Skeletal muscle tissue (tissue), 4 donors: Measurements from ENCODE around the gene ARFGAP3. TPM values are rescaled to one million over a fixed set of nuclear protein-coding genes. Genes with fewer than 3 reads are reported as not detected.

Experiments used
- H3K27ac ChIP-seq: one replicate; pipeline ENCODE4 v1.7.0; 2013; ENCODE audit warnings: mild to moderate bottlenecking, low read depth, low read length, inconsistent platforms
- H3K27me3 ChIP-seq, 3 donors: one replicate each; pipeline ENCODE4 v1.7.0; 2013; ENCODE audit warnings: low read length in 3 of 3; ENCODE audit not compliant: control insufficient read depth in 3 of 3, insufficient read depth in 3 of 3
- H3K36me3 ChIP-seq, 3 donors: one replicate each; pipeline ENCODE4 v1.7.0; 2013; ENCODE audit warnings: low read length in 3 of 3; ENCODE audit not compliant: control insufficient read depth in 3 of 3, insufficient read depth in 3 of 3
- H3K4me1 ChIP-seq, 3 donors: one replicate each; pipeline ENCODE4 v1.7.0; 2013; ENCODE audit warnings: low read length in 3 of 3, mild to moderate bottlenecking in 3 of 3; ENCODE audit not compliant: control insufficient read depth in 3 of 3, insufficient read depth in 3 of 3
- H3K4me3 ChIP-seq, 3 donors: one replicate each; pipeline ENCODE4 v1.7.0; 2013; ENCODE audit warnings: low read length in 3 of 3
- H3K9ac ChIP-seq, 3 donors: one replicate each; pipeline ENCODE4 v1.7.0; 2013; ENCODE audit warnings: low read length in 3 of 3, mild to moderate bottlenecking in 3 of 3, moderate library complexity in 2 of 3, low read depth in 1 of 3
- H3K9me3 ChIP-seq, 3 donors: one replicate each; pipeline ENCODE4 v1.7.0; 2013; ENCODE audit warnings: low read length in 3 of 3; ENCODE audit not compliant: control insufficient read depth in 3 of 3
- total RNA-seq: library from RNA; depleted of rRNA; stranded (reverse); fragments of >200 nt; gene quantifications from one replicate; pipeline ENCODE4 v1.2.3, GENCODE V29; 2014
- donor health status: Osteomylitis.

Gene ARFGAP3
- total RNA-seq, 1 donor from 2014 or later: 32.9 TPM

GRCh38 chr22:42848941-42849550, 8.0 kb downstream of the ARFGAP3 start:
- no peaks in the 10 kb centered on the region for H3K27me3 ChIP-seq
- H3K36me3 ChIP-seq: peaks cover 4 to 14% (median 9%) of the 10 kb centered on the region in 3 donors
- H3K4me3 ChIP-seq: no peak overlapping the region
- no peak overlapping the region for H3K9ac ChIP-seq
- peaks cover 2 to 16% (median 12%) of the 10 kb centered on the region in 3 donors for H3K4me1 ChIP-seq
- no peaks in the 10 kb centered on the region for H3K9me3 ChIP-seq
- H3K27ac ChIP-seq: no peak overlapping the region

GRCh38 chr22:42847110-42847509, 10.0 kb downstream of the ARFGAP3 start:
- no peak overlapping the region for H3K9ac ChIP-seq
- no peaks in the 10 kb centered on the region for H3K9me3 ChIP-seq
- peaks cover 2 to 22% (median 9%) of the 10 kb centered on the region in 3 donors for H3K36me3 ChIP-seq
- peaks cover 0 to 12% (median 9%) of the 10 kb centered on the region in 3 donors for H3K4me1 ChIP-seq
- H3K27me3 ChIP-seq: no peaks in the 10 kb centered on the region
- no peak overlapping the region for H3K4me3 ChIP-seq
- H3K27ac ChIP-seq: no peak overlapping the region

- Histone ChIP-seq H3K27ac (no peak overlapping the region), H3K4me1 (peaks cover 0 to 6% (median 6%) of the 10 kb centered on the region in 3 donors), H3K36me3 (peaks cover 6 to 35% (median 18%) of the 10 kb centered on the region in 3 donors), H3K4me3 (no peak overlapping the region), H3K9me3 (no peaks in the 10 kb centered on the region), H3K27me3 (no peaks in the 10 kb centered on the region), H3K9ac (no peak overlapping the region)
These were observed 12.3 kb downstream of the ARFGAP3 start for GRCh38 chr22:42844756-42845155.

- Histone ChIP-seq H3K27me3 (no peaks in the 10 kb centered on the region), H3K9me3 (no peaks in the 10 kb centered on the region), H3K4me1 (no peaks in the 10 kb centered on the region), H3K27ac (no peak overlapping the region), H3K36me3 (peaks cover 6 to 35% (median 18%) of the 10 kb centered on the region in 3 donors), H3K9ac (no peak overlapping the region), H3K4me3 (no peak overlapping the region)
These were observed 14.3 kb downstream of the ARFGAP3 start for GRCh38 chr22:42842658-42843370.

GRCh38 chr22:42841444-42841843, 15.6 kb downstream of the ARFGAP3 start:
- Histone ChIP-seq H3K27me3 (no peaks in the 10 kb centered on the region), H3K36me3 (peaks cover 9 to 36% (median 19%) of the 10 kb centered on the region in 3 donors), H3K4me3 (no peak overlapping the region), H3K9me3 (no peaks in the 10 kb centered on the region), H3K4me1 (no peaks in the 10 kb centered on the region), H3K27ac (no peak overlapping the region), H3K9ac (no peak overlapping the region)

GRCh38 chr22:42837556-42837955, 19.5 kb downstream of the ARFGAP3 start:
- Histone ChIP-seq H3K27me3 (no peaks in the 10 kb centered on the region), H3K4me3 (no peak overlapping the region), H3K36me3 (peaks cover 23 to 49% (median 24%) of the 10 kb centered on the region in 3 donors), H3K9ac (no peak overlapping the region), H3K9me3 (no peaks in the 10 kb centered on the region), H3K4me1 (no peaks in the 10 kb centered on the region), H3K27ac (no peak overlapping the region)

- H3K27ac ChIP-seq: no peak overlapping the region
- no peak overlapping the region for H3K9ac ChIP-seq
- H3K27me3 ChIP-seq: no peaks in the 10 kb centered on the region
- no peak overlapping the region for H3K4me3 ChIP-seq
- no peaks in the 10 kb centered on the region for H3K4me1 ChIP-seq
- H3K36me3 ChIP-seq: peaks cover 30 to 51% (median 31%) of the 10 kb centered on the region in 3 donors
- H3K9me3 ChIP-seq: no peaks in the 10 kb centered on the region
These were observed 21.0 kb downstream of the ARFGAP3 start for GRCh38 chr22:42836026-42836425.

- H3K9me3 ChIP-seq: no peaks in the 10 kb centered on the region
- no peaks in the 10 kb centered on the region for H3K27me3 ChIP-seq
- no peak overlapping the region for H3K4me3 ChIP-seq
- H3K36me3 ChIP-seq: peaks cover 29 to 48% (median 41%) of the 10 kb centered on the region in 3 donors
- H3K9ac ChIP-seq: no peak overlapping the region
- no peak overlapping the region for H3K27ac ChIP-seq
- H3K4me1 ChIP-seq: no peaks in the 10 kb centered on the region
These were observed 22.7 kb downstream of the ARFGAP3 start for GRCh38 chr22:42834177-42834949.

- H3K9ac ChIP-seq: no peak overlapping the region
- H3K4me1 ChIP-seq: no peaks in the 10 kb centered on the region
- H3K9me3 ChIP-seq: no peaks in the 10 kb centered on the region
- H3K27ac ChIP-seq: no peak overlapping the region
- H3K36me3 ChIP-seq: peaks cover 29 to 51% (median 48%) of the 10 kb centered on the region in 3 donors
- H3K4me3 ChIP-seq: no peak overlapping the region
- H3K27me3 ChIP-seq: no peaks in the 10 kb centered on the region
These were observed 24.0 kb downstream of the ARFGAP3 start for GRCh38 chr22:42833104-42833503.

GRCh38 chr22:42831712-42832111, 25.4 kb downstream of the ARFGAP3 start:
- H3K27ac ChIP-seq: no peak overlapping the region
- no peak overlapping the region for H3K9ac ChIP-seq
- no peaks in the 10 kb centered on the region for H3K9me3 ChIP-seq
- no peak overlapping the region for H3K4me3 ChIP-seq
- peaks cover 27 to 50% (median 46%) of the 10 kb centered on the region in 3 donors for H3K36me3 ChIP-seq
- H3K4me1 ChIP-seq: no peaks in the 10 kb centered on the region
- H3K27me3 ChIP-seq: no peaks in the 10 kb centered on the region
